ENCODE data around the gene TAGLN.

DNA sequence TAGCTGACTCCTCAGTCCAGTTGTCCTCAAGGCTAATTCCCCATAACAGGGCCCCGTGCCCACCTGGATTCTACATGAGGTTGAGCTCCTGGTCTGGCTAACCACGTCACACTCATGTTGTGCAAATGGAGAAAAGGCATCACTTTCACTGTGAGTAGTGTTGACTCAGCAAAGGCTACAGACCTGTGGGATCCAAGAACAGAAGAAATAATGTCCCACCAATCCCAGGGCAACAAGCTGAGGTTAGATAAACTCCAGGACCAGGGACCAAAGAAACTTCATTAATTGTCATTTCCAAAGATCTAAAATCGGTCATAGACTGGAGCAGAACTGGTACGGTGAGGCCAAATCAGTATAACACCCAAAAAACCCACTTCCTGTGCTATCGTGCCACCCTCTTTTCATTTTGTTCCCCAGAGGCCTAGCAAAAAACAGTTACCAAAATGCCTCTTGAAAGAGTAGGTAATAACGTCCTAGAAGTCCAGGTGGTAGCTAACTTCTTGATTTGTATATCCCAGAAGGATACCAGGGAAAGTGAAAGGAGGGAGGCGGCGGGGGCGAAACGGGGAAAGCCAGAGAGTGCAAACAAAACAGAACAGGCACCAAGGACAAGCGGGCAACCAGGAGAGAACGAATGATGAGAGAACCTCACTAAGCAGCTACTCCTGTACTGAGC is 31.3 kb downstream of the TAGLN start:
- TF ChIP-seq PHF20 (IDR thresholded peaks at IDR 0.05; ENCODE audit: partially characterized antibody) (no peak), POLR2A (conservative IDR thresholded peaks at IDR 0.05) (no peak), NFIX (CRISPR knock-in tag; IDR thresholded peaks at IDR 0.05; ENCODE audit: low read depth) (no peak), RNF2 (IDR thresholded peaks at IDR 0.05) (no peak), RAD21 (CRISPR knock-in tag; conservative IDR thresholded peaks at IDR 0.05 in 1 of 2, IDR thresholded peaks at IDR 0.05 in 1 of 2) (no peak), EZH2 (IDR thresholded peaks at IDR 0.05; ENCODE audit: borderline replicate concordance, low read depth, low read length) (no peak), ZNF75A (CRISPR knock-in tag; IDR thresholded peaks at IDR 0.05) (no peak), GATAD2A (IDR thresholded peaks at IDR 0.05) (no peak)
- TF ChIP-seq, protein P1, sequence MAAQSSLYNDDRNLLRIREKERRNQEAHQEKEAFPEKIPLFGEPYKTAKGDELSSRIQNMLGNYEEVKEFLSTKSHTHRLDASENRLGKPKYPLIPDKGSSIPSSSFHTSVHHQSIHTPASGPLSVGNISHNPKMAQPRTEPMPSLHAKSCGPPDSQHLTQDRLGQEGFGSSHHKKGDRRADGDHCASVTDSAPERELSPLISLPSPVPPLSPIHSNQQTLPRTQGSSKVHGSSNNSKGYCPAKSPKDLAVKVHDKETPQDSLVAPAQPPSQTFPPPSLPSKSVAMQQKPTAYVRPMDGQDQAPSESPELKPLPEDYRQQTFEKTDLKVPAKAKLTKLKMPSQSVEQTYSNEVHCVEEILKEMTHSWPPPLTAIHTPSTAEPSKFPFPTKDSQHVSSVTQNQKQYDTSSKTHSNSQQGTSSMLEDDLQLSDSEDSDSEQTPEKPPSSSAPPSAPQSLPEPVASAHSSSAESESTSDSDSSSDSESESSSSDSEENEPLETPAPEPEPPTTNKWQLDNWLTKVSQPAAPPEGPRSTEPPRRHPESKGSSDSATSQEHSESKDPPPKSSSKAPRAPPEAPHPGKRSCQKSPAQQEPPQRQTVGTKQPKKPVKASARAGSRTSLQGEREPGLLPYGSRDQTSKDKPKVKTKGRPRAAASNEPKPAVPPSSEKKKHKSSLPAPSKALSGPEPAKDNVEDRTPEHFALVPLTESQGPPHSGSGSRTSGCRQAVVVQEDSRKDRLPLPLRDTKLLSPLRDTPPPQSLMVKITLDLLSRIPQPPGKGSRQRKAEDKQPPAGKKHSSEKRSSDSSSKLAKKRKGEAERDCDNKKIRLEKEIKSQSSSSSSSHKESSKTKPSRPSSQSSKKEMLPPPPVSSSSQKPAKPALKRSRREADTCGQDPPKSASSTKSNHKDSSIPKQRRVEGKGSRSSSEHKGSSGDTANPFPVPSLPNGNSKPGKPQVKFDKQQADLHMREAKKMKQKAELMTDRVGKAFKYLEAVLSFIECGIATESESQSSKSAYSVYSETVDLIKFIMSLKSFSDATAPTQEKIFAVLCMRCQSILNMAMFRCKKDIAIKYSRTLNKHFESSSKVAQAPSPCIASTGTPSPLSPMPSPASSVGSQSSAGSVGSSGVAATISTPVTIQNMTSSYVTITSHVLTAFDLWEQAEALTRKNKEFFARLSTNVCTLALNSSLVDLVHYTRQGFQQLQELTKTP (IDR thresholded peaks at IDR 0.05; ENCODE audit: low read depth in 1 of 2, partially characterized antibody in 2 of 2): no peak

Measured in K562 (cell line).